ENCODE measurements around the gene PTPMT1.
"Not testable (repeated sequence)": the region's sequence is repeated elsewhere in the genome, so short reads cannot be mapped to it uniquely, and the experiment has no call there.

Gene PTPMT1

DNA sequence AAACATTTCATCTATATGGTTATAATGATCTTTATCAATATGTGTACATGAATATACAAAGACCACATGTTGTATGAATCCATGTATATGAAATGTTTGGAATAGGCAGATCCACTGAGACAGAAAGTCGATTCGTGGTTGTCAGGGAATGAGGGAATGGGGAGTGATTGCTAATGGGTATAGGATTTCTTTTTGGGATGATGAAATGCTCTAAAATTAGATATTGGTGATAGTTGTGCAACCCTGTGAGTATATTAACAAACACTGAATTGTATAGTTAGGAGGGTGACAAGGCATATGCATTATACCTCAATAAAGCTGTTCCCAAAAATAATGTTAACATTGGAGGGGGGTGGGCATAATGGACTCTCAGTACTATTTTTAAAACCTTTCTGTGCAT is 5.0 kb upstream of the PTPMT1 start:
- Mint-ChIP-seq H3K36me3 (ENCODE audit: low read depth) (no peaks in the 10 kb centered on the region), H3K27me3 (no peaks in the 10 kb centered on the region), H3K9me3 (no peaks in the 10 kb centered on the region), H3K27ac (no peak overlapping the region), H3K4me1 (ENCODE audit: low read depth) (peaks cover 32% of the 10 kb centered on the region), H3K4me3 (no peak overlapping the region)

DNA sequence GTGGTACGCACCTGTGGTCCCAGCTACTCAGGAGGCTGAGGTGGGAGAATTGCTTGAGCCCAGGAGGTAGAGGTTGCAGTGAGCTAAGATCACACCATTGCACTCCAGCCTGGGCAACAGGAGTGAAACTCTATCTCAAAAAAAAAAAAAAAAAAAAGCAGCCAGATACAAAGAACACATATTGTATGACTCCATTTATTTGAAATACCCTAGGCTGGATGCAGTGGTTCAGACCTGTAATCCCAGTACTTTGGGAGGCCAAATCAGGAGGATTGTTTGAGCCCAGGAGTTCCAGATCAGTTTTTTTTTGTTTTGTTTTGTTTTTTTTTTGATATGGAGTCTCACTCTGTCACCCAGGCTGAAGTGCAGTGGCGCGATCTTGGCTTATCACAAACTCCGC is 3.0 kb upstream of the PTPMT1 start:
- H3K27ac Mint-ChIP-seq; H3K27me3 Mint-ChIP-seq; H3K36me3 Mint-ChIP-seq (ENCODE audit: low read depth); H3K9me3 Mint-ChIP-seq; H3K4me3 Mint-ChIP-seq: not testable (repeated sequence)
- H3K4me1 Mint-ChIP-seq (ENCODE audit: low read depth), result peaks cover 46% of the 10 kb centered on the region

DNA sequence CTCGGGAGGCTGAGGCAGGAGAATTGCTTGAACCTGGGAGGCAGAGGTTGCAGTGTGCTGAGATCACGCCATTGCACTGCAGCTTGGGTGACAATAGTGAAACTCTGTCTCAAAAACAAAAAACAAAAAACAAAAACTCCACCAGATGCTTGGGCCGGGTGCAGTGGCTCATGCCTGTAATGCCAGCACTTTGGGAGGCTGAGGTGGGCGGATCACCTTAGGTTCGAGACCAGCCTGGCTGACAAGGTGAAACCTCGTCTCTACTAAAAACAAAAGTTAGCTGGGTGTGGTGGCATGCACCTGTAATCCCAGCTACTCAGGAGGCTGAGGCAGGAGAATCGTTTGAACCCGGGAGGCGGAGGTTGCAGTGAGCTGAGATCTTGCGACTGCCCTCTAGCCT is 1.0 kb upstream of the PTPMT1 start:
- peaks cover 46% of the 10 kb centered on the region for H3K4me1 Mint-ChIP-seq (ENCODE audit: low read depth)
- peak overlapping the region; percentile 31 for H3K27ac Mint-ChIP-seq

DNA sequence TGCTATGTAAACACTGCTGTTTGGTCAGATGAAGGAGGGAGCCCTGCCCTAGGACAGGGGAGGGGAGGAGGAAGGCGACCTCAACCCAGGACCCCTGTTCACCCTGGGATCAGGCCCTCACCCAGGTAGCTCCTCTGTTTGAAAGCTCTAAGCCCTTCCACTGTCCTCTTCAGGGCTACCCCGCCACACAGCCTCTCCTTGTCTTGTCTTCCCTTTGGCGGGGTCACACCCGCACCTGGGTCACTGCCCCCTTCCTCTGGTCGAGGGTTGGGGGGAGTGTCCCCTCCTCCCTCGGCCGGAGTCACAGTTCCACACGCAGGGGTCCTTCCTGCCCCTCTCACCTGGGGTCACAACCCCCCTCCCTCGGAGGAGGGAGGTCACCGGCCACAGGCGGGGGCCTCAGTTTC is 463 bp upstream of the PTPMT1 start:
- Mint-ChIP-seq H3K9me3 (no peaks in the 10 kb centered on the region), H3K36me3 (ENCODE audit: low read depth) (peaks cover 7% of the 10 kb centered on the region), H3K27me3 (no peaks in the 10 kb centered on the region), H3K4me1 (ENCODE audit: low read depth) (peaks cover 46% of the 10 kb centered on the region), H3K4me3 (peak overlapping the region; percentile 88), H3K27ac (peak overlapping the region; percentile 87)

More for the DNA sequence above, 1.0 kb upstream of the PTPMT1 start:
- H3K27me3 Mint-ChIP-seq; H3K36me3 Mint-ChIP-seq (ENCODE audit: low read depth); H3K9me3 Mint-ChIP-seq: not testable (repeated sequence)
- H3K4me3 Mint-ChIP-seq, result peak overlapping the region; percentile 88

DNA sequence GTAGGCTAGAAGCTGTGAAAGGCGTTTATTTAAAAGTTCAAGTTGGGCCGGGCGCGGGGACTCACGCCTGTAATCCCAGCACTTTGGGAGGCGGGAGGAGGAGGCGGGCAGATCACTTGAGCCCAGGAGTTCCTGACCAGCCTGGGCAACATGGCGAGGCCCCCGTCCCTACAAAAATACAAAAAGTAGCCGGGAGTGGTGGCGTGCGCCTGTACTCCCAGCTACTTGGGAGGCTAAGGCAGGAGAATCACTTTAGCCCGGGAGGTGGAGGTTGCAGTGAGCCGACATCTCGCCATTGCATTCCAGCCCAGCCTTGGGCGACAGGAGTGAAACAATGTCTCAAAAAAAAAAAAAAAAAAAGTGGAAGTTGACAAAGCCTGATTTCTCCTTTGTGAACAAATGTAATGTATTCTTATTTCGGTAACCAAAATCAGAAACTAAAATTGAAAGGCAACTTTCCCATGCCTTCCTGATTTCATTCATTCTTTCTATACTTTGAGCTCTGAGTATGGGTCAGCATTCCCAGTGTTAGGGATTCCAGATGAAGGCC is 825 bp downstream of the PTPMT1 start:
- Mint-ChIP-seq H3K4me3 (peak overlapping the region; percentile 88), H3K36me3 (ENCODE audit: low read depth) (peaks cover 18% of the 10 kb centered on the region), H3K4me1 (ENCODE audit: low read depth) (peaks cover 46% of the 10 kb centered on the region), H3K27ac (peak overlapping the region; percentile 86), H3K9me3 (no peaks in the 10 kb centered on the region), H3K27me3 (no peaks in the 10 kb centered on the region)

DNA sequence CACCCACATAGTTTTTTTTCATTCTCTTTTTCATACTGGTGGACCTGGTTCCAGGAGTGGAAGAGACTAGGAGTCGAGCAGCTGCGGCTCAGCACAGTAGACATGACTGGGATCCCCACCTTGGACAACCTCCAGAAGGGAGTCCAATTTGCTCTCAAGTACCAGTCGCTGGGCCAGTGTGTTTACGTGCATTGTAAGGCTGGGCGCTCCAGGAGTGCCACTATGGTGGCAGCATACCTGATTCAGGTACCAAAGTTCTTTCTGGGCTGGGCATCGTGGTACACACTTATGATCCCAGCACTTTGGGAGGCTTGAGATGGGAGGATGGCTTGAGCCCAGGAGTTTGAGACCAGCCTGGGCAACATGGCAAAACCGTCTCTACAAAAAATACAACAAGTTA is 4.2 kb downstream of the PTPMT1 start:
- Mint-ChIP-seq H3K36me3 (ENCODE audit: low read depth) (peaks cover 46% of the 10 kb centered on the region), H3K4me1 (ENCODE audit: low read depth) (peaks cover 23% of the 10 kb centered on the region), H3K27ac (no peak overlapping the region)

DNA sequence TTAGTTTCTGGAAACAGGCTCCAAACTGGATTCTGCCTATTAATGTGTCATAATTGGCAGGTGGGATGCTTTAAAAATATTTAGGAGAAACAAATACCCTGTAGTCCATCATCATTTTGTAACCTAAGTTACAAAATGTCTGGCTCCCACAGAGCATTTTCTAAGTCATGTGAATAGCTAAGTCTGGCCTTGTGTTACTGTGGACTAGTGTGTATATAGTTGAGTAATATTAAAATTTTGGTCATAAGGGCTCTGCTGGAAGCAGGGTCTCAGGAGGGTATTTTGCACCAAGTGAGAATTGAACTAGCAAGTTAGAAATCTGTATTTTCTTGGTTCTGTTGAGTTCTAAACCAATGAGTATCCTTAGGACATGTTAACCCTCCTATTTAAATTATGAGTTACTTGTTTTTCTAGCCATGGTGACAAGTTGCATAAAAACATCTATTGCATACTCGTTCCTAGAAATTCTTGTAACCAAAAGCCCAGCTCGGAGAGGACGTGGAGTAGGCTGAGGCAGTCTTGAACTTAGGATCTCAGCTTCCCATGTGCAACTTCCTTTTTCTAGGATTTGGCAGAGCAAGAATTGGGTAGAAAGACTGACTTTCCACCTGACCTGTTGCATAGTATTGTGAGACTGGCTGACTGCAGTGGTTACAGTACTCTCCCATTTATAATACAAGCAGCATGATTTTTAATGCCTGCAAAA is 5.4 kb downstream of the PTPMT1 start:
- peaks cover 52% of the 10 kb centered on the region for H3K36me3 Mint-ChIP-seq (ENCODE audit: low read depth)
- H3K27ac Mint-ChIP-seq, result no peak overlapping the region
- no peaks in the 10 kb centered on the region for H3K27me3 Mint-ChIP-seq
- peaks cover 16% of the 10 kb centered on the region for H3K4me1 Mint-ChIP-seq (ENCODE audit: low read depth)
- no peaks in the 10 kb centered on the region for H3K9me3 Mint-ChIP-seq
- no peak overlapping the region for H3K4me3 Mint-ChIP-seq

More for the DNA sequence above, 4.2 kb downstream of the PTPMT1 start:
- Mint-ChIP-seq H3K27me3 (no peaks in the 10 kb centered on the region), H3K4me3 (no peak overlapping the region), H3K9me3 (no peaks in the 10 kb centered on the region)

DNA sequence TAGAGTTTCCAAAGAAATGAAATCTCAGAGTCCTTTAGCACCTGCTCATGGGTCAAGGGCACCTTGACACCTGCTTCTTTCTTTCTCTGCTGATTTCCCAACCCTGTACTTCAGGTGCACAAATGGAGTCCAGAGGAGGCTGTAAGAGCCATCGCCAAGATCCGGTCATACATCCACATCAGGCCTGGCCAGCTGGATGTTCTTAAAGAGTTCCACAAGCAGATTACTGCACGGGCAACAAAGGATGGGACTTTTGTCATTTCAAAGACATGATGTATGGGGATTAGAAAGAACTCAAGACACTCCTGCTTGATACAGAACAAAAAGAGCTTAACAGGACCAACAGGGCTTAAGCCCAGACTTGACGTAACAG is 5.9 kb downstream of the PTPMT1 start:
- Mint-ChIP-seq H3K27ac (peak overlapping the region; percentile 28), H3K27me3 (no peaks in the 10 kb centered on the region), H3K4me1 (ENCODE audit: low read depth) (peaks cover 14% of the 10 kb centered on the region), H3K9me3 (no peaks in the 10 kb centered on the region), H3K36me3 (ENCODE audit: low read depth) (peaks cover 55% of the 10 kb centered on the region), H3K4me3 (no peak overlapping the region)

DNA sequence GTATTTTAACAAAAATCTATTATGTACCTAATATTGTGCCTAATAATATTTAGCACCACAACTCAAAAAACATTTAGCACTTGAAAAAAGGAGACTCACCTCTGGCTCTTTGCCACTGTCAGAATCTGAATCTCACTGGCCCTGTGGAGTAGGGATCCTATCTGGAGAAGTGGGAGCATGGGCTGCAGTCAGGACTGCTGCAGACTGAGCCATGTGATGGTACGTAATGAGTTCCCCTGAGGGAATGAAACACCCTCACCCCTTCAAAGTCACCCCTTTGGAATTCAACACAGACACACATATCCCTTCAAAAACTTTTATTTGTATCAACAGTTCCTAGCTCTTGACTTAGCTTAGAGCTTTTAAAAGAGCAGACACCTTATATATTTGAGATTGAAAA is 6.5 kb downstream of the PTPMT1 start:
- H3K9me3 Mint-ChIP-seq, result no peaks in the 10 kb centered on the region
- H3K4me3 Mint-ChIP-seq, result no peak overlapping the region
- peaks cover 14% of the 10 kb centered on the region for H3K4me1 Mint-ChIP-seq (ENCODE audit: low read depth)
- H3K36me3 Mint-ChIP-seq (ENCODE audit: low read depth), result peaks cover 61% of the 10 kb centered on the region
- no peak overlapping the region for H3K27ac Mint-ChIP-seq
- H3K27me3 Mint-ChIP-seq, result no peaks in the 10 kb centered on the region

DNA sequence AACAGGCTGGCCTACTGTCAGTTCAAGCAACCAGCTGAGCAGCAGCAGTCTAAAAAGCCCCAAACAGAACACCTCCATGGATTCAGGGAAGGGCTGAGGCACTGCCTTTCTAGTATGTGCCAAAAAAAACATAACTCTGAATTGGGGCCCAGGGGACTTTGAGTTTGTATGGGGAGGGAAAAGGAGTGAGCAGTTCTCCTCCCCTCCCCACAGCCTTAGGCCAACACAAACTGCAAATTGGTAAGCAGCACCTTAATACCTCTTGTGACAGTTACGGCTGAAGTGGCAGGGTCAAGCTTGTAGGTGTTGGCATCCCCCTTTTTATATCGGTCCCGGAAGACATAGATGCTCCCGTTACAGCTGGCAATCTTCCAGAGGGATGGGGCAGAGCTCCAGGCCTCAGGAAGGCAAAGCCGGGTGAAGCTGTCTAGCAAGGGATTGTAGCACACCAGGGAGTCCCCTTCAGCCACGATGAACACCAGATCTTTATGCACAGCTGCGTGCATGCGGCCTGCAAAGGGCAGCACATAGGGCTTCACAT is 7.4 kb downstream of the PTPMT1 start:
- H3K27ac Mint-ChIP-seq, result peak overlapping the region; percentile 40
- H3K4me3 Mint-ChIP-seq, result no peak overlapping the region
- no peaks in the 10 kb centered on the region for H3K9me3 Mint-ChIP-seq
- no peaks in the 10 kb centered on the region for H3K27me3 Mint-ChIP-seq
- peaks cover 19% of the 10 kb centered on the region for H3K4me1 Mint-ChIP-seq (ENCODE audit: low read depth)
- H3K36me3 Mint-ChIP-seq (ENCODE audit: low read depth), result peaks cover 66% of the 10 kb centered on the region

DNA sequence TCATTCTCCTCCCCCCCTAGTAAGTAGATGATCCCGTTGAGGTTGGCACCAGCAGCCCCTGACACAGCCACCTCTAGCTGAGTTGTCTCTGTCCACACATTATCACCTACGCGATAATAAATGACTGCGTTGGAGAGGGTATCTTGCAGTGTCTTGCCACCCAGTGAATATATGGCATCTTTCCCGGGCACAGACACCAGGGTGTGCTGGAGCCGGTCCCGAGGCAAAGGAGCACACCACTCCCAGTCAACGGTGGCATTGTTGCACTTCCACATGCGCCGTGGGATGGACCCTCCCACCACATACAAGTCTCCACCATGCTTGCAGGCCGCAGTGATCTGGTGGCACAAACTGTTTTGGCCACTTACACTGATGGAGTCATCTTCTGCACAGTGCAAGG is 7.9 kb downstream of the PTPMT1 start:
- Mint-ChIP-seq H3K4me3 (no peak overlapping the region), H3K27me3 (no peaks in the 10 kb centered on the region), H3K9me3 (no peaks in the 10 kb centered on the region), H3K36me3 (ENCODE audit: low read depth) (peaks cover 66% of the 10 kb centered on the region), H3K4me1 (ENCODE audit: low read depth) (peaks cover 23% of the 10 kb centered on the region), H3K27ac (no peak overlapping the region)

DNA sequence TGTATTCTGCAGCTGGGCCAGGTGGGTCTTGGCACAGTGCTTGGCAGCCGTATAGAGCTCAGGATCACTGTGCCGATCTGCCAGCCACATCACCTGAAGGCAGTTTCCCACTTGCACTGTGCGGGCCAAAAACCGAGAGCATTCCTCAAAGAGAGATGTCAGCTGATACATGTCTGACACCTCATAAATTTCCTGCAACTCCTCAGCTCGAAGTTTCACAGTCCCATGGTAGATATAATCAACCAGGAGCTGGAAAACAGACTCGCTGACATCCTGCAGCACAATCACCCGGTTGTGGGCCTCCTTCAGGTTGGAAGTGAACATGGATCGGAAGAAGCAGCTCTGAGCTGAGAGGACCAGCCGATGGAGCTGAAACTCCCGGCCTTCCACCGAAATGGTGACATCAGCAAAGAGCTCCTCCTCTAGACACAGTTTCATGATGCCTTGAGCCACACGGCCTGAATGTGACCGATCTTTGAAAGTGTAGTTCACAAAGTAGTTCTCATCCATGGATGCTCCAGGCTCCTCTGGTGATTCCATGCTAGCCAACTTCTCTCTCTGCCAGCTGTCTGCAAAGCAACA is 12.2 kb downstream of the PTPMT1 start:
- H3K27ac Mint-ChIP-seq, result peak overlapping the region; percentile 50
- H3K4me3 Mint-ChIP-seq, result peak overlapping the region; percentile 98
- H3K27me3 Mint-ChIP-seq, result no peaks in the 10 kb centered on the region
- H3K36me3 Mint-ChIP-seq (ENCODE audit: low read depth), result peaks cover 68% of the 10 kb centered on the region
- H3K9me3 Mint-ChIP-seq, result no peaks in the 10 kb centered on the region
- H3K4me1 Mint-ChIP-seq (ENCODE audit: low read depth), result peaks cover 47% of the 10 kb centered on the region

DNA sequence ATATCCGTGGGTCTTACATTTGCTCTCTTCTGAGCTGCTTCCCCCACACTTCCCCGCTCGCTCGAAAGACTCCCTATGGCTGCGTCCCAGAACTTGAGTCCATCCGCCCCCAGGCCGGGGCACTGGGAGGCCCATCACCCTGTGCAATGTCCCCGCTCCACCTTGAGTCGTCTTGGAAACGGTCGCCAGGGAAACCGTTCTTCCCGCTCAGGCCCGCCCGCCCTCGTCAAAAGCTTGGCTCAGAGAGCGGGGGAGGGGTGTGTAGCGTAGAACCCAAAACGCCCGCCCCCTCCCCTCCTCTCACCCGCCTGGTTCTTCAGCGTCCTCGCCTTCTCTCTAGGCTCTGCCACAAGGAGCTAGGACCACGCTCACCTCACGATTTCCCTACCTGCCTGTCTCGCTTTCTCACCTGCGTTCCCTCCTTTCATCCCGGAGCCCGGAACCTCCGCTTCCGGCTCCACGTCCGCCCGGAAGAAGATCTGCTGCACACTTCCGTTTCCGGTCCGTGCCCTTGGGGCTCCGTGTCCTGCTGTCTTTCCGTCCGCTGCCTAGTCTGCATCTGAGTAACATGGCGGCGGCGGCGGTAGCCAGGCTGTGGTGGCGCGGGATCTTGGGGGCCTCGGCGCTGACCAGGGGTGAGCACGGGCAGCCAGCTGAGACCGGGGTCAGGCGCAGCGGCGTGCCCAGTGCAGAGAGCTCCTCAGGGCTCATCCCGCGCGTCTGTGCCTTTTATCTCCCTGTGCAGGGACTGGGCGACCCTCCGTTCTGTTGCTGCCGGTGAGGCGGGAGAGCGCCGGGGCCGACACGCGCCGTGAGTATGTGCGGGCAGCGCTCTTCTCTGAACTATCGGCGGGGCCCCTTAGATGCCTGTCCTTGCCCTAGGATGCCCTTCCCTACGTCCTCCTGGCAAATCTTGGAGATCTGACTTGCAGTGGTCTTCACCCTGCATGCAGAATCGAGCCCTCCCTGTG is 13.4 kb downstream of the PTPMT1 start, which contains the start of the genes KBTBD4 and NDUFS3:
TSS of gene KBTBD4 (minus strand) at position 447 of the 971 bp plus-strand sequence. CDS start at position 428, 19 bp downstream.
TSS of gene NDUFS3 (plus strand) at position 551 of the 971 bp plus-strand sequence. CDS start at position 569, 18 bp downstream.
- Mint-ChIP-seq H3K27ac (peak within 1 kb of the TSS; percentile 99), H3K4me3 (peak within 1 kb of the TSS; percentile 98), H3K27me3 (no peaks in the 10 kb centered on the region), H3K4me1 (ENCODE audit: low read depth) (peaks cover 46% of the 10 kb centered on the region), H3K9me3 (no peaks in the 10 kb centered on the region), H3K36me3 (ENCODE audit: low read depth) (peaks cover 69% of the 10 kb centered on the region)

DNA sequence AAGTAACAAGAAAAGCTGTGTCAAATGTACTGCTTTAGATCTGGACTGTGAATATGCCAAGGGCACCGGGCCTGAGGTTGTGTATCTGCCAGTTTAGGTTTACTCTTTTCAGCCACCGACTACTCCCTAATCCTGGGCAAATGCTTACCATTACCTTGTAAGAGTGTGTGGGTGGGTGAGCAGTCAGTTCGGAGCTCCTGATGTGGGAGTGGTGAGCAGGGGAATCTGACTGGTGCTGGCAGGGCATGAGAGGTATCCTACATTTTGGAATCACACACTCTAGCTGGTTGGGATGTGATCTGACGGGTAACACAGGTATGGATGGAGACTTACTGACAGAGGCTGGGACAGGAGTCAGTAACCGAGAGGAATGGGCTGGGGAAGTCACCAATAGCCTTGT is 18.4 kb downstream of the PTPMT1 start:
- no peaks in the 10 kb centered on the region for H3K9me3 Mint-ChIP-seq
- H3K36me3 Mint-ChIP-seq (ENCODE audit: low read depth), result peaks cover 50% of the 10 kb centered on the region
- no peak overlapping the region for H3K4me3 Mint-ChIP-seq
- H3K27ac Mint-ChIP-seq, result no peak overlapping the region
- no peaks in the 10 kb centered on the region for H3K27me3 Mint-ChIP-seq
- peaks cover 22% of the 10 kb centered on the region for H3K4me1 Mint-ChIP-seq (ENCODE audit: low read depth)
